Activated naive CD8-positive, alpha-beta T cell treated with anti-CD3 and anti-CD28 coated beads, Interleukin-2, amount 50 U/mL, for 16 hours (primary cell): ENCODE data around the gene AP3D1.
"Not testable (repeated sequence)": the region's sequence is repeated elsewhere in the genome, so short reads cannot be mapped to it uniquely, and the experiment has no call there.

Source experiments
- DNase-seq: peaks from one replicate; pipeline ENCODE4 v3.0.0-alpha.2; 2020; ENCODE audit warnings: low read depth, low spot score

AP3D1 gene

GRCh38 chr19:2150794-2151338 lies 500 bp downstream of the AP3D1 start:
- no peak for DNase-seq

DNA sequence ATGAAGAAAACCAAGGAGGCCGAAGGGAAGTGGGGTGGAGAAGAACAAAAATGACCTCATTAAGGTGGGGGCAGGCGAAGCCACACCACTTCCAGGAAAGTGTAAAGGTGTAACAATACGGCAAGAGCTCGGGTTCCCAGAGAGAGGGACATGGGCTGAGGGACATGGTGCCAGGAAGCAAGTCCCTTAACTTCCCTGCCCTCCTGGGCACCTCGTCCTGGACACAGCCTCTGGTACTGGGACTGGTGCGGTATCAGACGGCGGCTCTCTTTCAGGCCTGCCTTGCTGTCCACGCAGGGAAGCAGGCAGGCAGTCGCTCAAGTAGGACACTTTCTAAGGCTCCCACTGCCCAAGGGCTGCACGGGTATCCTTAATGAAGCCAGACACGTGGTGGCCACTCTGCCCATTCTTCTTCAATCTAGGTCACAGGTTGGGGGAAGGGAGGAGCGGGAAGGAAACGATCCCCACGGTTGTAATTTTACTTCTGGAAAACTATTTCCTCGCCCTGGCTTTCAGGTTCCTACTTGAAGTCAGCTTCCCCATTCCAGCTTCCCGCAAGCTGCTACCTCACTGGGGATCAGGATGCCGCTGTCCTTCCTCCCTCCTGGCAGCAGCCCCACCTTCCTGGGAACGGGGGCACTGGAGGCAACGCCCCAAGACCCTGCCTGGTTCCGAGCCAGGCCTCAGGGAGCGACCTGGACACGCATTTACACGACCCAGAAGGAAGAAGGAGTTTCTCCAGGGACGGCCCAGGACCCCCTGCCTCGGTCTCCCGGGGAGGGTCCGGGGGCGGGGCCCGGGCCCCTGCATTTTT lies 1.2 kb downstream of the AP3D1 start:
- DNase-seq: no peak

DNA sequence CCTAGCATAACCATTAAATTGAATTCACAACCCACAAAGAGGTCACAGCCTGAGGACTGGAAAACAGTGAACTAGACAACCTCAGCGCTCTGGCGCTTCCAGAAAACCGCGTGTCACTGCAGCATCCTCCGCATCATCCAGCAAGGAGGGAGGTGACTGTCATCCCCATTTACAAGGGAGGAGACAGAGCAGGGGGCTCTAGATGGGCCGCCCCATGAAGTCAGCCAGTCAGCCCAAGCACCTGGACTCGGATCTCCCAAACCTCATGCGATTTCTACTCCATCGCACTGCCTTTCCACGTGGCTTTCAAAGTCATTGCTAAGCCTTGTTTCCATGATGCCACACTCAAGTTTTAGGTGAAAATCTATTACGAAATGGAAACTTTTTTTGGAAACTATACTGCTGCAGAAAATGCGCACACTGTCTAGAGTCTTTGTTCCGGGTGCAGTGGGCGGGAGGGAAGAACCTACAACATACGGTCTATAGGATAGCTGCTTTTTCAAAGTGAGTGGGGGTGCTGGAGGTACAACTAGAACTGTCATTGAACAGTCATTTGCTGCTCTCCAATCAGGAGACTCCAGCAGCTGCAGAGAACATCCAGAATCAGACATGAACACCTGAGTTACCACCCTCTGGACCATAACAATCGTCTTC lies 2.8 kb downstream of the AP3D1 start:
- no peak for DNase-seq

GRCh38 chr19:2145831-2146241 lies 5.5 kb downstream of the AP3D1 start:
- no peak for DNase-seq

DNA sequence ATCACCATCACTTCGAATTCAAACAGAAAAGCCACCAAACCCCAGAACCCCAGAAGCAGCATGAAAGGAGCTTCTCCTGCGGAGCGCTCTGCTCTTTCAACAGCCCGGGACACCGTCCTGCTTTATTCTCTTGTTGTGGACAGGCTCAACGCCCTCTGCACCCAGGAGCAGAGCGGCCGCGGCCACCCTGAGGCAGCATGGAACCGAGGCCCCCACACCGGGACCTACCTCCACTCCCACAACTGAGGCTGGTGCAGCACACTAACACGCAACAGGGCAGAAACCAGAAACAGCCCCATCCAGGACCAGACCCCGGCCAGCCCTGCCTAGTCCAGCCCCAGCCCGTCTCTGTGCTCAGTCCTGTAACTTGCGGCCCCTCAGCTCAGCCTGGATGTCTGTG lies 7.2 kb downstream of the AP3D1 start:
- DNase-seq: no peak

DNA sequence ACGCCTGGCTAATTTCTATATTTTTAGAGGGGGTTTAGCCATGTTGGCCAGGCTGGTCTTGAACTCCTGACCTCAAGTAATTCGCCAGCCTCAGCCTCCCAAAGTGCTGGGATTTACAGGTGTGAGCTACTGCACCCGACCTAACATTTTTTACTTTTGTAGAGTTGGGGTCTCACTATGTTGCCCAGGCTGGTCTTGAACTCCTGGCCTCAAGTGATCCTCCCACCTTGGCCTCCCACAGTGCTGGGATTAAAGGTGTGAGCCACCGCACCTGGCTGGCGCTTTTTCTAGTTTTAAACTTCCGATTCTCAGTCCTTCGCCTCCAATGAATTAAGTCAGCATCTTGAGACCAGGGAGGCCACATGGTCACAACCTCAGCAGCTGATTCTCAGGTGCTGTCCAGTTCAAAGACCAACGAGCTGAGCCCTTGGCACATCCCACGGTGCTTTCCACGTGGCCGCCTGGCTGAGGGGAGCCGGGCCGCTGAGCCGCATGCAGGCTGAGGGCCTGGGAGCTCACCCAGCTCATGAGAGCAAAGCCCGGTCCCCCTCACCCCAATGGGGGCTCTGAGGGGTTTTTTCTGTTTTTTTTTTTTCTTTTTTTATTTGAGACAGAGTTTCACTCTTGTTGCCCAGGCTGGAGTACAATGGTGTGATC lies 9.1 kb downstream of the AP3D1 start:
- DNase-seq: no peak

- no peak for DNase-seq
Measured at GRCh38 chr19:2140138-2140569, 11.2 kb downstream of the AP3D1 start.

DNA sequence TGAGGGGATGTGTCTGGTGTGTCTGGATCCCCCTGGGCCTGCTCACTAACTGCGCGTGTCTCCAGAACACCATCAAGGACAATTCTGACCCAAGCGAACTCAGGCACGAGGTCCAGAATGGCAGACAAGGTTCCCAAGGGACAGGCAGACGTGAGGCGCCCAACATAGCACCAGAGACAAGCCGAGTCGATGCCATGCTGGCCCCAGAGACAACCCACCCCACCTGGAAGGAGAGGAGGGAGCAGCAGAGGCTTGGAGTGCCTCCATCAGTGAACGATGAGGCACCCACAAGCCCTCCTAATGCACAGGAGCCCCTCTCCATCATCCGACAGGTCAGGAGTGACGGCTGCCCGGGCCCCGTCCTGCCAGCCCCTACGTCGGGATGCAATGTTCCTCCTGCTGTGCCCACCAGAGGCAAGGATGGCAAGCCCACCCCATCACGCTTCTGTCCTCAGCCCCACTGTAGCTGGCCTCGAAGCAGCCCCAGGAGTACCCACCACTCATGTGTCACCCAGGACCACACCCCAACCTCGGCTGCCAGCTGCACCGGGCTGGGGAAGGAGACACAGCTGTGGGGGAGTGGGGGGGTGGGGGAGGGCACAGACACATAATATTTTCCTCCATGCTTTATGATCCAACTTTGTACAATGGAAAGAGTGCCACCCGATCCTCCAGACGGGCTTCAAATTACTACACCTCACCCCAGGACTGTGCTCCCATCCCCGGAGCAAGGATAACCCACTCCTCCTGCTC lies 11.8 kb downstream of the AP3D1 start:
- DNase-seq: no peak

- no peak for DNase-seq
Measured at GRCh38 chr19:2138061-2138728, 13.2 kb downstream of the AP3D1 start.

- no peak for DNase-seq
Measured at GRCh38 chr19:2136796-2137195, 14.6 kb downstream of the AP3D1 start.

GRCh38 chr19:2135474-2136402 lies 15.6 kb downstream of the AP3D1 start:
- DNase-seq: no peak

DNA sequence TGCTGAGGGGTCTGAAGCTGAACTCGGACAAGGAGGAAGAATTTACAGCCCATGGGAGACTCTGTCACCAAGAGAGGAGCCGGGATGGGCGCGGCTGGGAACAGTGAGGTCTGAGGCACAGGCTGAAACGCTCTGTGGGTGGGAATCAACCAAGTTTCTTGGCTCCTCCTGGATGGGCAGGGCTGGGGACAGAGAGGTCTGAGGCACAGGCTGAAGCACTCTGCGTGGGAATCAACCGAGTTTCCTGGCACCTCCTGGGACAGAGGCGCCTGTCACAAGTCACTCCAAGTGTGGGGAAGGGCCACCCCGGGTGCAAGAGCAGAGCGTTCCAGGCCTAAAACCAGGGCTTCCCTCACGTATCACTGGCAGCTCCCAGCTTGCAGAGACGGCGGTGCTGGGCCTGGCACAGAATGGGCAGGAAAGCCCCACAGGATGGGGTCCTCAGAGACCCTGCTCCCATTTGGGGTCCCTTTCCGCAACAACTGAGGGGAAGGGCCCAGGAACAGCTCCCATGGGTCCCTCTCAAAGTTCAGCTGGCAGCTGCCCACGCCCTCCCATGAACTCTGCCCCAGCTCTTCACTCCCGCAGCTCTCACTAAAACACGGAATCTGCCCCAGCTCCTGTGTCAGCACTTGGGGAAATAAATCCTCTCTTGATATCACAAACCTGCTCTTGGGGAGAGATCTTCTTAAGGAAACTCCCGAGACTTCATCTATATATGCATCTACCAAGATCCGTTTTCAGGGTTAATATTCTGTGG lies 18.5 kb downstream of the AP3D1 start:
- DNase-seq: no peak

DNA sequence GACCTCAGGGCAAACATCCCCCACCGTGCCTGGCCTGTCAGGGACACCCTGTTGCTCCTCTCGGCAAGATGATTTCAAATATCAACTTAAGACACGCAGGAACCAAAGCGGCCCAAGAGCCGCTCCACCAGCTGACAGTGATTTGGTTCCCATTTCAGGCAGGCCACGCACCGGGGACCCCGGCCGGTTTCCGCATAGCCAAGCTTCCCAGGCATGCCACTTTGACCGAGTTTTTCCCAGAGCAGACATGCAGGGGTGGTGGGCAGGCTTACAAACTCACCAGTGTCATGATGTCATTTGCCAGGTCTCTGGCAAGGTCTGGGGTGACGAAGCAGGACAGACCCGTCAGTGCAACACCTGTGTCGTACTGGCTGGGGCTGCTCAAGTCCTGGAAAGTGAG lies 19.2 kb downstream of the AP3D1 start:
- DNase-seq: no peak

GRCh38 chr19:2131012-2131975 lies 20.1 kb downstream of the AP3D1 start:
- DNase-seq: not testable (repeated sequence)

GRCh38 chr19:2129892-2130770 lies 21.2 kb downstream of the AP3D1 start:
- DNase-seq: no peak

GRCh38 chr19:2129486-2129885 lies 21.9 kb downstream of the AP3D1 start:
- no peak for DNase-seq

- DNase-seq: no peak
Measured at GRCh38 chr19:2129022-2129421, 22.3 kb downstream of the AP3D1 start.
